Right lung (tissue), 5 donors: ENCODE results near the gene ASCL4. TPM values are rescaled to one million over a fixed set of nuclear protein-coding genes. Genes with fewer than 3 reads are reported as not detected.

Experiments
- polyA plus RNA-seq, 5 donors: library from polyadenylated mRNA; unstranded; fragments of 120-200 nt; gene quantifications; one replicate each; pipeline versions ENCODE4 v1.2.1 to v1.2.3, GENCODE V29; 2013; ENCODE audit warnings: inconsistent platforms in 1 of 5, low replicate concordance in 1 of 5; ENCODE audit not compliant: insufficient read length in 5 of 5, insufficient read depth in 1 of 5

The ASCL4 gene
- polyA plus RNA-seq, 5 donors, result not detected

Other genes starting within 250 kb of the ASCL4 start
- gene PWP1, start 88.9 kb upstream of the ASCL4 start, polyA plus RNA-seq, result 10 to 100 TPM; 46.6 to 66.8 (median 58.4) TPM
- gene PRDM4, start 13.6 kb upstream of the ASCL4 start, polyA plus RNA-seq, result 10 to 100 TPM; 22.2 to 30.2 (median 24.9) TPM